Measurements from ENCODE around the gene TTC6. TPM values are rescaled to one million over a fixed set of nuclear protein-coding genes. Genes with fewer than 3 reads are reported as not detected.

Gene TTC6
- total RNA-seq, 2 donors from 2014 or later: 0.14 TPM; not detected in 1

- Histone ChIP-seq H3K9me3 (no peaks in the 10 kb centered on the region), H3K27me3 (replicated peaks; ENCODE audit: insufficient read depth) (peaks cover 57% of the 10 kb centered on the region), H3K36me3 (no peaks in the 10 kb centered on the region), H3K27ac (peak overlapping the region in 1 of 2 donors; percentile 26), H3K4me3 (no peak overlapping the region), H3K4me1 (ENCODE audit: control insufficient read depth in 1 of 2, low read depth in 2 of 2) (peaks cover 0 to 16% of the 10 kb centered on the region in 2 donors)
- DNase-seq (ENCODE audit: low spot score): no peak
- TF ChIP-seq CTCF (IDR thresholded peaks at IDR 0.05): no peak
- no peak for ATAC-seq (ENCODE audit: insufficient number of reproducible peaks, low FRiP score, low read depth)
These were observed 9.2 kb upstream of the TTC6 start for GRCh38 chr14:37585971-37586796.

GRCh38 chr14:37586797-37587130 lies 8.7 kb upstream of the TTC6 start:
- Histone ChIP-seq H3K27ac (no peak overlapping the region), H3K9me3 (no peaks in the 10 kb centered on the region), H3K4me3 (no peak overlapping the region), H3K4me1 (ENCODE audit: control insufficient read depth in 1 of 2, low read depth in 2 of 2) (peaks cover 0 to 16% of the 10 kb centered on the region in 2 donors), H3K27me3 (replicated peaks; ENCODE audit: insufficient read depth) (peaks cover 63% of the 10 kb centered on the region), H3K36me3 (no peaks in the 10 kb centered on the region)
- DNase-seq (ENCODE audit: low spot score) (no peak), ATAC-seq (ENCODE audit: insufficient number of reproducible peaks, low FRiP score, low read depth) (no peak)
- TF ChIP-seq CTCF (IDR thresholded peaks at IDR 0.05): no peak

GRCh38 chr14:37587131-37587803 lies 8.2 kb upstream of the TTC6 start:
- Histone ChIP-seq H3K27ac (peak overlapping the region in 1 of 2 donors; percentile 27), H3K36me3 (no peaks in the 10 kb centered on the region), H3K4me3 (no peak overlapping the region), H3K9me3 (no peaks in the 10 kb centered on the region), H3K27me3 (replicated peaks; ENCODE audit: insufficient read depth) (peaks cover 68% of the 10 kb centered on the region), H3K4me1 (ENCODE audit: control insufficient read depth in 1 of 2, low read depth in 2 of 2) (peaks cover 0 to 16% of the 10 kb centered on the region in 2 donors)
- no peak for ATAC-seq (ENCODE audit: insufficient number of reproducible peaks, low FRiP score, low read depth)
- no peak for DNase-seq (ENCODE audit: low spot score)
- TF ChIP-seq CTCF (IDR thresholded peaks at IDR 0.05): no peak

GRCh38 chr14:37587881-37588666 lies 7.4 kb upstream of the TTC6 start:
- Histone ChIP-seq H3K36me3 (no peaks in the 10 kb centered on the region), H3K9me3 (no peaks in the 10 kb centered on the region), H3K27ac (peak overlapping the region in 1 of 2 donors; percentile 27), H3K4me3 (no peak overlapping the region), H3K27me3 (replicated peaks; ENCODE audit: insufficient read depth) (peaks cover 71% of the 10 kb centered on the region), H3K4me1 (ENCODE audit: control insufficient read depth in 1 of 2, low read depth in 2 of 2) (peaks cover 0 to 16% of the 10 kb centered on the region in 2 donors)
- ATAC-seq (ENCODE audit: insufficient number of reproducible peaks, low FRiP score, low read depth) (no peak), DNase-seq (ENCODE audit: low spot score) (no peak)
- TF ChIP-seq CTCF (IDR thresholded peaks at IDR 0.05): no peak

GRCh38 chr14:37588667-37588955 lies 6.8 kb upstream of the TTC6 start:
- peaks cover 69% of the 10 kb centered on the region for H3K27me3 ChIP-seq (replicated peaks; ENCODE audit: insufficient read depth)
- H3K9me3 ChIP-seq: no peaks in the 10 kb centered on the region
- TF ChIP-seq CTCF (IDR thresholded peaks at IDR 0.05): no peak
- ATAC-seq (ENCODE audit: insufficient number of reproducible peaks, low FRiP score, low read depth) (no peak), DNase-seq (ENCODE audit: low spot score) (no peak)
- peak overlapping the region in 1 of 2 donors; percentile 3 for H3K27ac ChIP-seq
- no peak overlapping the region for H3K4me3 ChIP-seq
- peaks cover 0 to 13% of the 10 kb centered on the region in 2 donors for H3K4me1 ChIP-seq (ENCODE audit: control insufficient read depth in 1 of 2, low read depth in 2 of 2)
- no peaks in the 10 kb centered on the region for H3K36me3 ChIP-seq
